Measurements from ENCODE around the gene ATG5. TPM values are rescaled to one million over a fixed set of nuclear protein-coding genes. Genes with fewer than 3 reads are reported as not detected.

Gene ATG5
- total and polyA plus RNA-seq, 2 donors from 2014 or later = 26.5 to 31.6 TPM

GRCh38 chr6:106141441-106142237 lies 183.9 kb downstream of the ATG5 start:
- H3K27me3 ChIP-seq (ENCODE audit: control insufficient read depth, insufficient read depth, low read length) = no peaks in the 10 kb centered on the region
- no peaks in the 10 kb centered on the region for H3K36me3 ChIP-seq (ENCODE audit: control insufficient read depth in 2 of 3, insufficient read depth in 3 of 3, low read length in 3 of 3)
- DNase-seq (no peak), FAIRE-seq (no peak)
- no peak overlapping the region for H3K27ac ChIP-seq (ENCODE audit: low read depth in 2 of 2, low read length in 2 of 2)
- H3K9ac ChIP-seq (ENCODE audit: low read length in 3 of 3) = no peak overlapping the region
- H3K9me3 ChIP-seq (ENCODE audit: control insufficient read depth in 2 of 3, insufficient read depth in 1 of 3, low read length in 3 of 3) = no peaks in the 10 kb centered on the region
- H3K4me1 ChIP-seq (ENCODE audit: control insufficient read depth in 2 of 3, insufficient read depth in 2 of 3, low read depth in 1 of 3, low read length in 3 of 3) = no peaks in the 10 kb centered on the region
- intact Hi-C loops (cut with DNase I) = no loop called here
- no peak overlapping the region for H3K4me3 ChIP-seq (ENCODE audit: low read length in 3 of 3)
- no peak for TF ChIP-seq CTCF (IDR thresholded peaks at IDR 0.05; ENCODE audit: borderline replicate concordance, extremely low read depth, insufficient read depth)

GRCh38 chr6:106138151-106138550 lies 187.4 kb downstream of the ATG5 start:
- DNase-seq (no peak), FAIRE-seq (no peak)
- Histone ChIP-seq H3K27ac (ENCODE audit: low read depth in 2 of 2, low read length in 2 of 2) (no peak overlapping the region), H3K9ac (ENCODE audit: low read length in 3 of 3) (no peak overlapping the region), H3K27me3 (ENCODE audit: control insufficient read depth, insufficient read depth, low read length) (no peaks in the 10 kb centered on the region), H3K9me3 (ENCODE audit: control insufficient read depth in 2 of 3, insufficient read depth in 1 of 3, low read length in 3 of 3) (no peaks in the 10 kb centered on the region), H3K4me3 (ENCODE audit: low read length in 3 of 3) (no peak overlapping the region), H3K4me1 (ENCODE audit: control insufficient read depth in 2 of 3, insufficient read depth in 2 of 3, low read depth in 1 of 3, low read length in 3 of 3) (no peaks in the 10 kb centered on the region), H3K36me3 (ENCODE audit: control insufficient read depth in 2 of 3, insufficient read depth in 3 of 3, low read length in 3 of 3) (no peaks in the 10 kb centered on the region)
- no peak for TF ChIP-seq CTCF (IDR thresholded peaks at IDR 0.05; ENCODE audit: borderline replicate concordance, extremely low read depth, insufficient read depth)
- intact Hi-C loops (cut with DNase I) = no loop called here

- intact Hi-C loops (cut with DNase I) = no loop called here
- Histone ChIP-seq H3K4me3 (ENCODE audit: low read length in 3 of 3) (no peak overlapping the region), H3K4me1 (ENCODE audit: control insufficient read depth in 2 of 3, insufficient read depth in 2 of 3, low read depth in 1 of 3, low read length in 3 of 3) (no peaks in the 10 kb centered on the region), H3K27ac (ENCODE audit: low read depth in 2 of 2, low read length in 2 of 2) (no peak overlapping the region), H3K36me3 (ENCODE audit: control insufficient read depth in 2 of 3, insufficient read depth in 3 of 3, low read length in 3 of 3) (no peaks in the 10 kb centered on the region), H3K9me3 (ENCODE audit: control insufficient read depth in 2 of 3, insufficient read depth in 1 of 3, low read length in 3 of 3) (no peaks in the 10 kb centered on the region), H3K9ac (ENCODE audit: low read length in 3 of 3) (no peak overlapping the region), H3K27me3 (ENCODE audit: control insufficient read depth, insufficient read depth, low read length) (no peaks in the 10 kb centered on the region)
- FAIRE-seq (no peak), DNase-seq (no peak)
- TF ChIP-seq CTCF (IDR thresholded peaks at IDR 0.05; ENCODE audit: borderline replicate concordance, extremely low read depth, insufficient read depth) = no peak
Observed at GRCh38 chr6:106136845-106137244, 188.7 kb downstream of the ATG5 start.

All from kidney (tissue), 14 donors.